Caco-2 (cell line): Measurements from ENCODE around the gene RASL12. TPM values are rescaled to one million over a fixed set of nuclear protein-coding genes. Genes with fewer than 3 reads are reported as not detected.
A peak's percentile ranks its signal among the peaks of the same experiment; 100 is the strongest.

Experiments
- BruUV-seq: library from RNA; stranded (reverse); fragments of 400-500 nt; replicated peaks from 2 replicates; lab custom pipeline; 2021; lab: Mats Ljungman, UMichigan
- CTCF ChIA-PET: fragments of 300-600 bp; sonication (Branson Sonifier 250); formaldehyde crosslinking; loops from one replicate; lab custom pipeline; 2022; ENCODE audit warnings: antibody characterized with exemption; lab: Charles Lee
- POLR2A ChIA-PET: fragments of 300-600 bp; sonication (Branson Sonifier 250); formaldehyde crosslinking; loops from one replicate; lab custom pipeline; 2022; ENCODE audit warnings: antibody characterized with exemption; lab: Charles Lee
- DNase-seq, 2 experiments: peaks; one replicate each; pipeline versions ENCODE4 v3.0.0 to v3.0.0-alpha.2; 2020 to 2022
- H3K27me3 ChIP-seq: replicated peaks from 2 replicates; pipeline ENCODE4 v1.6.0; 2011; ENCODE audit warnings: low read length; ENCODE audit not compliant: control insufficient read depth, insufficient read depth
- H3K36me3 ChIP-seq: 2 replicates; pipeline ENCODE4 v1.5.1; 2011; ENCODE audit warnings: low read length; ENCODE audit not compliant: control insufficient read depth, insufficient read depth
- H3K4me1 ChIP-seq: fragments of 250-450 bp; sonication (Bioruptor Pico); 2 replicates; pipeline ENCODE4 v1.5.1; 2020; ENCODE audit warnings: mild to moderate bottlenecking
- H3K4me3 ChIP-seq: 2 replicates; pipeline ENCODE4 v1.5.1; 2011; ENCODE audit warnings: low read depth, mild to moderate bottlenecking, control low read depth, low read length
- H3K9me3 ChIP-seq: fragments of 250-450 bp; sonication (Bioruptor Pico); 2 replicates; pipeline ENCODE4 v1.5.1; 2020; ENCODE audit warnings: mild to moderate bottlenecking, moderate library complexity
- H3K27ac Mint-ChIP-seq: one replicate; pipeline ENCODE4 v1.8.0; 2022; ENCODE audit warnings: mixed read lengths; ENCODE audit not compliant: unreplicated experiment
- H3K27me3 Mint-ChIP-seq: one replicate; pipeline ENCODE4 v1.8.0; 2022; ENCODE audit warnings: mixed read lengths; ENCODE audit not compliant: insufficient read depth, unreplicated experiment
- H3K36me3 Mint-ChIP-seq: one replicate; pipeline ENCODE4 v1.8.0; 2022; ENCODE audit warnings: mild to moderate bottlenecking, mixed read lengths; ENCODE audit not compliant: insufficient read depth, unreplicated experiment
- H3K4me1 Mint-ChIP-seq: one replicate; pipeline ENCODE4 v1.8.0; 2022; ENCODE audit warnings: low read depth, mixed read lengths; ENCODE audit not compliant: unreplicated experiment
- H3K4me3 Mint-ChIP-seq: one replicate; pipeline ENCODE4 v1.8.0; 2022; ENCODE audit warnings: mild to moderate bottlenecking, moderate library complexity, mixed read lengths; ENCODE audit not compliant: unreplicated experiment
- H3K9me3 Mint-ChIP-seq: one replicate; pipeline ENCODE4 v1.8.0; 2022; ENCODE audit warnings: mixed read lengths; ENCODE audit not compliant: unreplicated experiment
- CTCF ChIP-seq, 2 experiments: fragments of 200-600 bp in 1 of 2; IDR thresholded peaks; 1 replicate in 1 of 2; 2 replicates in 1 of 2; pipeline versions ENCODE4 v1.5.1 to v1.8.0; 2011 to 2022; ENCODE audit warnings: antibody characterized with exemption in 1 of 2, control low read depth in 1 of 2, inconsistent platforms in 1 of 2, low read depth in 1 of 2, low read length in 1 of 2, mild to moderate bottlenecking in 1 of 2, moderate library complexity in 1 of 2; ENCODE audit not compliant: insufficient read depth in 1 of 2, severe bottlenecking in 1 of 2, unreplicated experiment in 1 of 2
- intact Hi-C: fragments of 100-400 bp; cut with micrococcal nuclease; formaldehyde crosslinking; loops from one replicate; pipeline ENCODE4 v1.10.0; 2022; ENCODE audit not compliant: unreplicated experiment
- total RNA-seq: library from RNA; stranded (reverse); gene quantifications from 2 replicates; pipeline ENCODE4 v1.2.3, GENCODE V29; 2022

The RASL12 gene
- total RNA-seq, 1 experiment from 2014 or later: 6.4 TPM

- no peak overlapping the region for H3K27ac Mint-ChIP-seq
- Histone ChIP-seq H3K4me1 (peaks cover 52% of the 10 kb centered on the region), H3K36me3 (no peaks in the 10 kb centered on the region), H3K9me3 (no peaks in the 10 kb centered on the region), H3K4me3 (no peak overlapping the region), H3K27me3 (no peaks in the 10 kb centered on the region)
- no peak for TF ChIP-seq CTCF (IDR thresholded peaks at IDR 0.05; ENCODE audit: insufficient read depth in 1 of 2, low read depth in 1 of 2, low read length in 1 of 2, severe bottlenecking in 1 of 2, unreplicated experiment in 1 of 2)
- intact Hi-C loops: no loop called here
- peaks cover 32% of the 10 kb centered on the region for H3K4me1 Mint-ChIP-seq
- DNase-seq: no peak
- H3K4me3 Mint-ChIP-seq: no peak overlapping the region
- ChIA-PET POLR2A (no interaction called here), CTCF (interaction anchor here (2.2 kb wide), 1 partner anchor 42 kb away, joined by 7 read pairs; no protein-coding TSS in a partner anchor)
- no peaks in the 10 kb centered on the region for H3K9me3 Mint-ChIP-seq
- BruUV-seq: no TSS peak
- H3K36me3 Mint-ChIP-seq: peaks cover 11% of the 10 kb centered on the region
- H3K27me3 Mint-ChIP-seq: no peaks in the 10 kb centered on the region
These were observed 8.4 kb downstream of the RASL12 start for GRCh38 chr15:65059369-65059750.

- peaks cover 11% of the 10 kb centered on the region for H3K36me3 Mint-ChIP-seq
These were observed 9.1 kb downstream of the RASL12 start for GRCh38 chr15:65058394-65059368.

More at GRCh38 chr15:65058394-65059368, 9.1 kb downstream of the RASL12 start:
- H3K4me3 Mint-ChIP-seq: no peak overlapping the region
- Histone ChIP-seq H3K9me3 (no peaks in the 10 kb centered on the region), H3K27me3 (no peaks in the 10 kb centered on the region), H3K4me3 (no peak overlapping the region), H3K4me1 (peaks cover 56% of the 10 kb centered on the region), H3K36me3 (no peaks in the 10 kb centered on the region)
- no peak for TF ChIP-seq CTCF (IDR thresholded peaks at IDR 0.05; ENCODE audit: insufficient read depth in 1 of 2, low read depth in 1 of 2, low read length in 1 of 2, severe bottlenecking in 1 of 2, unreplicated experiment in 1 of 2)
- CTCF ChIA-PET: interaction anchor here (1.0 to 2.2 kb wide), 2 partner anchors 25 to 43 kb away, joined by 4 to 7 read pairs; no protein-coding TSS in a partner anchor
- peak overlapping the region; percentile 91 for H3K27ac Mint-ChIP-seq
- intact Hi-C loops: no loop called here
- H3K4me1 Mint-ChIP-seq: peaks cover 32% of the 10 kb centered on the region
- BruUV-seq: no TSS peak
- POLR2A ChIA-PET: no interaction called here
- no peaks in the 10 kb centered on the region for H3K9me3 Mint-ChIP-seq
- no peaks in the 10 kb centered on the region for H3K27me3 Mint-ChIP-seq
- DNase-seq: no peak
